ENCODE measurements around the gene CKAP2L.
A peak's percentile ranks its signal among the peaks of the same experiment; 100 is the strongest.

CKAP2L gene, protein sequence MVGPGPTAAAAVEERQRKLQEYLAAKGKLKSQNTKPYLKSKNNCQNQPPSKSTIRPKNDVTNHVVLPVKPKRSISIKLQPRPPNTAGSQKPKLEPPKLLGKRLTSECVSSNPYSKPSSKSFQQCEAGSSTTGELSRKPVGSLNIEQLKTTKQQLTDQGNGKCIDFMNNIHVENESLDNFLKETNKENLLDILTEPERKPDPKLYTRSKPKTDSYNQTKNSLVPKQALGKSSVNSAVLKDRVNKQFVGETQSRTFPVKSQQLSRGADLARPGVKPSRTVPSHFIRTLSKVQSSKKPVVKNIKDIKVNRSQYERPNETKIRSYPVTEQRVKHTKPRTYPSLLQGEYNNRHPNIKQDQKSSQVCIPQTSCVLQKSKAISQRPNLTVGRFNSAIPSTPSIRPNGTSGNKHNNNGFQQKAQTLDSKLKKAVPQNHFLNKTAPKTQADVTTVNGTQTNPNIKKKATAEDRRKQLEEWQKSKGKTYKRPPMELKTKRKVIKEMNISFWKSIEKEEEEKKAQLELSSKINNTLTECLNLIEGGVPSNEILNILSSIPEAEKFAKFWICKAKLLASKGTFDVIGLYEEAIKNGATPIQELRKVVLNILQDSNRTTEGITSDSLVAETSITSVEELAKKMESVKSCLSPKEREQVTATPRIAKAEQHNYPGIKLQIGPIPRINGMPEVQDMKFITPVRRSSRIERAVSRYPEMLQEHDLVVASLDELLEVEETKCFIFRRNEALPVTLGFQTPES
- total RNA-seq = 0.31 to 1.7 reads per million in 2 donors

DNA sequence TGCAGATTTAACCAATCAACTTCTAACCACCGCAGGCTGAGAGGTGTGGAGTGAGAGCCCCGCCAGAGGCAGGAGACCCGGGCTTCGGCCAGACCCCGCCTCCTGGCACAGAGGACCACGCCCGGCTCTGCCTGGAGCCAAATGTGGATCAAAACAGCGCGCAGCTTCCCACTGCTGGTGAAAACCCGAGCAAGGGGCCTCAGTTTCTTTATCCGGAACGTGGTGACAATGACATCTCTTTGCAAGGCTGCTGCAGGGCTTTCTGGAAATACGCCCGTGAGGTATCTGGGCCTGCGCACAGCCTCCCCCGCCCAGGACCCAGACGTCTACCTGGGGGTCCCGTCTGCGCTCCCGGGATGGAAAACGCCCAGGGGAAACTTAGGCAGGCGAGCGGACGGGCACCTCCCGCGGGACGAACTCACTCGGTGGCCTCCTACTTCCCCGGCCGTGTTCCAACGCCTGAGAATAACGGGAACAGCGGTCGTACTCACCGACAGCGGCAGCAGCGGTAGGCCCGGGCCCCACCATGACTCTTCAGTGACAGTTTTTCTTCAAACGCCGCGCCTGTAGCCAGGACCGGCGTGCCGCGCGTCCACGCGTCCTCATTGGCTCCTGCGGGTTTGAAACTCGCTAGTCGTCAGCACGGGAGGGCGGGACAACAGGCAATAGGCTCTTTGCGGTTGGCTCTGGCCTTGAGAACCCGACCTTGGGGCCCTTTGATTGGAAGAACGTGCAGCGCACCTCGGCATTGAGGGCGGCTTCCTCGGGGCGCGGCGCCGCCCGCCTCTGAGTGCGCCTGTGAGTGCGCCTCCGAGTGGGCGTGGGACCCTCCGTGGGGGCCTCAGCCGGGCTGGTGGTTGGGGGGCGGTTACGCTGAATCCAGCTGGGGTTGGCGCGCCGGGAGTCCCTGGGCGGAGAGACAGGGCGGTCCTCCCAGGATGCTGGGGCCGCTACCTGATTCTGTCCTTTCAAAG, at the start of gene CKAP2L:
Gene CKAP2L (minus strand): TSS at position 539 of the 974 bp plus-strand sequence. CDS start 11 bp downstream, at position 528.
- peak; percentile 81 for DNase-seq

DNA sequence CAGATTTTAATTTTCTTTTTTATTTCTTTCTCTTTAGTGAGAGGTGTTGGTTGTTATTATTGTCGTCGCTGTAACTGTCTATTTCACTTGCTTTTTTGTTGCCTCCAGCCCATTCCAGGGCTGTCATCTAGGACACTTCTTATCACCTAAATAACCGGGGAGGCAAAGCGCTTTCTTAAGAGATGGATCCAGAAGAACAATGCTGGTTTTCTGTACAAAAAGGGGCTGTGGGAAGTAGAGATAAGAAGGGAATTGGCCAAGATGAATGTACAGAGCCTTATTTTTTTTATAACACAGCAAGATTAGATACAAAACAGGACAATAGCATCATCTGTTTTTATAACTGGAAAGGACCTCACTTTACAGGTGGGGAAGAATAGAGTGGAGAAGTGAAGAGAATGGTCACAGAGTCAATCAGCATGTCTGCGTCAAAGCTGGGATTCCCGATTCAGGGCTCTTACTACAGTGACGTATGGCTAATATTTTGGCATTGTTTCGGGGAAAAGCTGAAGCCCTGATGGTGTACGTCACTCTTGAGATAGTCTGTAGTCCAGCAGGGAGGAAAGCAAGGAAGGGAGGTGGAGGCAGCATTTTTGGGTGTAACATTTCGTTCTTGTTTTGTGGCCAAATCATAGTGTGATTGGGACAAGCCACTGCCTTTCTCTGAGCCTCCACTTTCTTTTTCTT, 49.0 kb upstream of the CKAP2L start:
- DNase-seq = no peak

- DNase-seq = no peak
Observed at GRCh38 chr2:112812318-112813267, 48.2 kb upstream of the CKAP2L start.

GRCh38 chr2:112811841-112812306, 47.5 kb upstream of the CKAP2L start:
- DNase-seq = no peak

DNA sequence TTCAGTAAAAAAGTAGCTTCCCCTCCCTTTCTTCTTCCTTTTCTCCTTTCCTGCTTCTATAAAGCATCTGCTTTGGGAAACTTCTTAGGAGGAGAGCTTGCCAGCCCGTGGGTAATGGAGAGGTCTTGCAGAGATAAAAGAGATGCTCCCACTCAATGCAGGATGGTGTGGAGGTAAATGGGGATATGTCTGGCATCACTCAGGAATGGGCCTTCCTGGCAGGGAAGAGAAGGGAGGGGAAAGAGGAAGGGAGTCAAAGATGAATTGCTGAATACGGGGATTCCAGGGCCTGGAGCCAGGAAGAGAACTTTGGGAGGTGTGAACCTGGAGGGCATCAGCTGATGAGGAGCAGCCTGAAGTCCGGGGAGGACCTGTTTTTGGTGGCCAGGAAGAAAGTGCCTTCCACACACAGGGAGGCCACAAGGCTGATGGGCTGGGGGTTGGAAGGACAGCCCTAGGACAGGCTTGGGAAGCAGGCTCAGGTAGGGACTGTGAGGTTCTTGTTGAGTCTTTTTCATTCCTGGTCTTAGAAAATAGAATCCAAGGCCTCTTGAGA, 46.9 kb upstream of the CKAP2L start:
- DNase-seq = no peak

GRCh38 chr2:112809112-112809511, 44.7 kb upstream of the CKAP2L start:
- no peak for DNase-seq

DNA sequence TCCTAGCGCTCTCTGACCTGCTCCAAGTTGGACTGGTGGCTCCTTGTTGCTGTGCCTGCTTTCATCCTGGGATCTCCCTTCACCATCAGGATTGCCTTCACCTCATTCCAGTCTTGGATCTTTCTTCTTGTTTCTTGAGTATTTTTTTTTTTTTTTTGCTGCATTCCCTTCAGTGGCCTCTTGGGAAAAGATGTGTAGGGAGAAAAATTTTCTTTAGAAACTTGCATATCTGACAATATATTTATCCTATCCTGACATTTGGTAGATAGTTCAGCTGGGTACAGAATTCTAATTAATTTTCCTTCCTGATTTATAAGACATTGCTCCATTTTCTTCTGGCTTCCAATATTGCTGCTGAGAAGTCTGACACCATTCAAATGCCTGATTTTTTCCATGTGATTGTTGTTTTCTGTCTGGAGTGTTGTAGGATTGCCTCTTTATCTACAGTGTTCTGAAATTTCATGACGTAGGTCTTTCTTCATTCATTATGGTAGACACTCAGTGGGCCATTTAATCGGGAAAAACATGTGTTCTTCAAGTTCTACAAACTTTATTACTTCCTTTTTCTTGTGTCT, 42.9 kb upstream of the CKAP2L start:
- no peak for DNase-seq

DNA sequence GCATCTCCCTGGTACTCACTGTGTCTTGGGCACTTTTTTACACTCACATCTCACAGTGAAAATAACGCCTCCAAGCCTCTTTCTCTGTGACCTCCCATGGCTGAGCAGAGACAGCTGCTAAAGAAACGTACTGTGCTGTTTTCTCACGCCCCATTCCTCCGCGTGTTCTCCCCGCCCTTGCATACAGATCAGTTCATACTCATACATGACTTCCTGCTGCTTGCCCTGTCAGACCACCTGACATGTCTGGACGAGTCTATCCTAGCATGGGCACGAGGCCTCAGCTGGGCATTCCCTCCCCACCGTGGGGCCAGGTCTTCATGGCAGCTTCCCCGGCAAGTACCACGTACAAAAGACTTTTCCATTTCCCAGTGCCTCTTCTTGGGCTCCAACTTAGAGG, 41.1 kb upstream of the CKAP2L start:
- no peak for DNase-seq

GRCh38 chr2:112803691-112804521, 39.5 kb upstream of the CKAP2L start:
- no peak for DNase-seq

DNA sequence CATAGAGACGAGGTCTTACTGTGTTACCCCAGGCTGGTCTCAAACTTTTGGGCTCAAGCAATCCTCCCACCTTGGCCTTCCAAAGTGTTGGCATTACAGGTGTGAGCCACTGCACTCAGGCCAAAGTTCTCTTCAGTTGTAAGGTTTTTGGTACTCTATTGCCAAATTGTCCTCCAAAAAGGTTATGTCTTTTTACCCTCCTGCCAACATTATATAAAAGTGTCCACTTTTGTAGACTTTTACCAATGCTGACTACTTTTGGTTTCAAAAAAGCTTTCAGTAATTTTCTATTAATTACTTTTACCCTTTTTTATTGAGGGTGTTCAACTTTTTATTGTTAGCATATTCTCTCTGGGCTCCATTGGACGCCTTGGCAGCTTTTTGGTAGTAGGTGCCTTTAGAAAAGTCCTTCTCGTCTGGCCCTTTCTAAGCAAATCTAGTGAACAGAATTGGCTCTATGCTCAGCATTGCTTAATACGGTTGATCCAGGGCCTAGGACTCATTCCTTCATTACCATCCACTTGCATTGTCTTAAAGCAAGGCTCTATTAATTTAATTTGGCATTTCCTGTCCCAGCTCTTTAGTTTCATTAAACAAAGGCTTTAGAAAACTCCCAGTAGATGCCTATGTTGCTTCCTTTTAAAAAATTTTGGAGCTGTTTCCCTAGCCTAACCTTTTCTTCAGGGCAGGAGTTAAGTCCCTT, 36.6 kb upstream of the CKAP2L start:
- DNase-seq = no peak

DNA sequence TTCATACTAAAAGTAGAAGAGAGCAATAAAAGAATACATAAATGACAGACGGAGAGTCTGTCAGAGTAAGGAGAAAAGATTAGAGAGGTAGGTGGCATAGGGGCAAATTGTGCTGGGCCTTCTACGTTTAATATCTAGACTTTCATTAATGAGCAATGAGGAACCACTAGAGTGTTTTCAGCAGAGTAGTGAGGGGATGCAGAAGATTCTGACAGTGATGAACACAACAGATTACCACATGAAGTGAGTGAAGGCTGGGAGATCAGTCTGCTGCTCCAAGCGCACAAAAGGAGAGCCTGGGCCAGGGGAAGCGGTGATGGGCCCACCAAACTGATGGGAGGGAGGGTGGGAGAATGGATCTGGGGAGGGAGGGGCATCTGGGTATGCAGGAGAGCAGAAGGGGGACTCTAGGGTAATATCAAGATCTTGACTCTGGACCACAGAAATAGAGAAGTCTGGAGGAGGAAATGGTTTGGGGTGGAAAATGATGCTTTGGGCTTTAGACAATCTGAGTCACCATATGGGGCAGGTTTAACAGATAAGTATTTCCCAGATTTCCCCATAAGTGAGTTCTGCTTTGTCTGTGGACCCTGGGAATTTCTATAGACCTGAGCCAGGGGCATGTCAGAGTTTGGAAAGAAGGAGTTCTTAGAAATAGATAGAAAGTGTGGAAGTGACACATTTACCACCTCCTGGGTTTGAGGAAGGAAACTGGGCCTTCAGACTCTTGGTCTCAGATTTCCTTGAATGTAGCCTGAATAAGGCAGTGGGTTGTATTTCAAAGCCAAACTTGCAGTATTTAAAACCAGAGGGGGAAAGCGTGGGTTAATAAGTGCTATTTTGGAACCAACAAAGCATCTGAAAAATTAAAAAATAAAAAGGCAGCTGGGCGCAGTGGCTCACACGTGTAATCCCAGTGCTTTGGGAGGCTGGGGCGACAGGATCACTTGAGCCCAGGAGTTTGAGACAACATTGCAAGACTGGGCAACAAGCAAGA, 34.9 kb upstream of the CKAP2L start:
- DNase-seq = no peak

DNA sequence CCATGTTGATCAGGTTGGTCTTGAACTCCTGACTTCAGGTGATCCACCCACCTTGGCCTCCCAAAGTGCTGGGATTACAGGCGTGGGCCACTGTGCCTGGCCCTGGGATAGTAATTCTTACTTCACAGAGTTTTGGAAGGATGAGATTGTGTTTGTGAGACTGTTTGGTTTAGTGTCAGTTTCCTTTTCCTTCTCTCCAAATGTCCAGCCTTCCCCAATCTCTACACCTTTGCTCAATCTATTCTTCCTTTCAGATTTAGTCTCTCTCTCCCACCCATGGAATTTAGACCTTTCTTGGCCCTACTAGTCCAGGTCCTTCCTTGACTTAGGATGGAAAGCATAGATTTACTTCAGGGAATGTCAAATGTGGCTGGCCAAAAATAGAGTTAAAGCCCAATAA, 32.1 kb upstream of the CKAP2L start:
- DNase-seq = no peak

GRCh38 chr2:112795774-112796173, 31.4 kb upstream of the CKAP2L start:
- no peak for DNase-seq

- DNase-seq = no peak
Observed at GRCh38 chr2:112794841-112795240, 30.4 kb upstream of the CKAP2L start.

- no peak for DNase-seq
Observed at GRCh38 chr2:112794131-112794733, 29.8 kb upstream of the CKAP2L start.

DNA sequence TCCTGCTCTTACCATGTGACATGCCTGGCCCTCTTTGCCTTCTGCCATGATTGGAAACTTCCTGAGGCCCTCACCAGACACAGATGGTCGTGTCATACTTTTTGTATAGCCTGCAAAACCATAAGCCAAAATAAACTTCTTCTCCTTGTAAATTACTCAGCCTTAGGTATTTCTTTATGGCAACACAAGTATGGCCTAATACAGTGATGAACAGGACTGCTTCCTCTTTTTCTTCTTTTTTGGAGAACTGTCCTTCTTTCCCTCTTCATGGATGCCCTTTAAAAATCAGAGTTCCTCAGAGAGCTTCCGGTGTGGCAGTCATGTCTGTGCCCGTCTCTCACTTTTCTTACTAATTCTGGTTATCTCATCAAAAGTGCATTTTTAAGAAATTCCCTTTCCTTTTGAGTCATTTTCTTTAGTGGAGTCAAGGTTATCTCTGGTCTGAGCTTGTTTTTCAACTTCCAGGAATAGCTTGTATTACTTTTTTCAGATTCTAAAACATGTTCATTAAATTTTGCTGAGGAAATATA, 29.1 kb upstream of the CKAP2L start:
- DNase-seq = no peak

DNA sequence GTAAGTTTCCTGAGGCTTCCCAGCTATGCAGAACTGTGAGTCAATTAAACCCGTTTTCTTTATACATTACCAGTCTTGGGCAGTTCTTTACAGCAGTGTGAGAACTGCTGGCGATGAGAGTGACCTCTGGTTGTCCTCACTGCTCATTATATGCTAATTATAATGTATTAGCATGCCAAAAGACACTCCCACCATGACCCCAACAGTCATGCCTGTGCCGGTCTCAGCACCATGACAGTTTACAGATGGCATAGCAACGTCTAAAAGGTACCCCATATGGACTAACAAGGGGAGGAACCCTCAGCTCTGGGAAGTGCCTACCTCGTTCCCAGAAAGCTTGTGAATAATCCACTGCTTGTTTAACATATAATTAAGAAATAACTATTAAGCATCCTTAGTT, 28.0 kb upstream of the CKAP2L start:
- DNase-seq = no peak
